CD8-positive, alpha-beta memory T cell (primary cell): ENCODE results near the gene PCDHB16. TPM values are rescaled to one million over a fixed set of nuclear protein-coding genes. Genes with fewer than 3 reads are reported as not detected.
"Not testable (repeated sequence)": the region's sequence is repeated elsewhere in the genome, so short reads cannot be mapped to it uniquely, and the experiment has no call there.

Experiments
- CTCF ChIA-PET: fragments of 350-600 bp; sonication (Branson Sonifier 250); formaldehyde crosslinking; loops from one replicate; lab custom pipeline; 2021; ENCODE audit warnings: antibody characterized with exemption; lab: Charles Lee
- POLR2A ChIA-PET: fragments of 350-600 bp; sonication (Branson Sonifier 250); formaldehyde crosslinking; loops from one replicate; lab custom pipeline; 2021; ENCODE audit warnings: antibody characterized with exemption; lab: Charles Lee
- DNase-seq, 5 donors: peaks; one replicate each; pipeline versions ENCODE4 v3.0.0 to v3.0.0-alpha.2; 2020 to 2022; ENCODE audit warnings: mixed read lengths in 1 of 5
- H3K27ac ChIP-seq: one replicate; pipeline ENCODE4 v1.7.0; 2013; ENCODE audit warnings: low read depth, mild to moderate bottlenecking, low read length, moderate library complexity
- H3K27me3 ChIP-seq: 2 replicates; pipeline ENCODE4 v1.7.0; 2013; ENCODE audit warnings: low read length, mild to moderate bottlenecking; ENCODE audit not compliant: insufficient read depth, poor library complexity, severe bottlenecking
- H3K36me3 ChIP-seq: 2 replicates; pipeline ENCODE4 v1.7.0; 2013; ENCODE audit warnings: mild to moderate bottlenecking, low read length, moderate library complexity; ENCODE audit not compliant: insufficient read depth
- H3K4me1 ChIP-seq: 2 replicates; pipeline ENCODE4 v1.7.0; 2013; ENCODE audit warnings: mild to moderate bottlenecking, low read length, moderate library complexity; ENCODE audit not compliant: insufficient read depth
- H3K4me3 ChIP-seq: 2 replicates; pipeline ENCODE4 v1.7.0; 2013; ENCODE audit warnings: mild to moderate bottlenecking, low read length
- H3K9me3 ChIP-seq: 2 replicates; pipeline ENCODE4 v1.7.0; 2013; ENCODE audit warnings: mild to moderate bottlenecking, low read length
- H3K27ac Mint-ChIP-seq, 8 donors: one replicate each; pipeline ENCODE4 v1.8.0; 2020 to 2021; ENCODE audit warnings: mixed read lengths in 8 of 8, mild to moderate bottlenecking in 6 of 8, inconsistent platforms in 3 of 8, moderate library complexity in 3 of 8
- H3K27me3 Mint-ChIP-seq, 2 donors: one replicate each; pipeline ENCODE4 v1.8.0; 2020 to 2021; ENCODE audit warnings: mixed read lengths in 2 of 2, mild to moderate bottlenecking in 1 of 2, moderate library complexity in 1 of 2
- H3K36me3 Mint-ChIP-seq, 3 donors: one replicate each; pipeline ENCODE4 v1.8.0; 2020 to 2021; ENCODE audit warnings: mixed read lengths in 3 of 3, inconsistent platforms in 1 of 3, mild to moderate bottlenecking in 1 of 3
- H3K4me1 Mint-ChIP-seq, 3 donors: one replicate each; pipeline ENCODE4 v1.8.0; 2020 to 2021; ENCODE audit warnings: mixed read lengths in 3 of 3, inconsistent platforms in 1 of 3, mild to moderate bottlenecking in 1 of 3
- H3K4me3 Mint-ChIP-seq, 7 donors: one replicate each; pipeline ENCODE4 v1.8.0; 2020 to 2021; ENCODE audit warnings: mixed read lengths in 7 of 7, mild to moderate bottlenecking in 6 of 7, moderate library complexity in 4 of 7, inconsistent platforms in 2 of 7
- H3K9me3 Mint-ChIP-seq, 5 donors: one replicate each; pipeline ENCODE4 v1.8.0; 2020 to 2022; ENCODE audit warnings: mixed read lengths in 5 of 5, mild to moderate bottlenecking in 3 of 5, moderate library complexity in 2 of 5, inconsistent platforms in 1 of 5
- polyA plus RNA-seq: library from polyadenylated mRNA; unstranded; fragments of 300-500 nt; fragmentation: Illumina TruSeq; gene quantifications from one replicate; pipeline ENCODE4 v1.2.3, GENCODE V29; 2021
- total RNA-seq, 2 experiments: library from RNA; stranded (reverse); gene quantifications; one replicate each; pipeline ENCODE4 v1.2.3, GENCODE V29; 2021

The PCDHB16 gene
- total and polyA plus RNA-seq, 3 experiments from 2014 or later, result not detected

- H3K4me3 ChIP-seq, H3K36me3 ChIP-seq, H3K4me1 Mint-ChIP-seq, H3K4me1 ChIP-seq, H3K36me3 Mint-ChIP-seq, H3K4me3 Mint-ChIP-seq, POLR2A ChIA-PET, CTCF ChIA-PET, H3K27ac Mint-ChIP-seq, DNase-seq, H3K27me3 ChIP-seq, H3K9me3 ChIP-seq, H3K27ac ChIP-seq: not testable (repeated sequence)
- Mint-ChIP-seq H3K27me3 (peaks cover 36 to 63% of the 10 kb centered on the region in 2 donors), H3K9me3 (peaks cover 14 to 50% (median 42%) of the 10 kb centered on the region in 5 donors)
Measured at GRCh38 chr5:141189131-141189530, 6.9 kb downstream of the PCDHB16 start.

GRCh38 chr5:141192110-141192725, 10.0 kb downstream of the PCDHB16 start, which contains the start of gene PCDHB10:
TSS of gene PCDHB10 (plus strand) at chr5:141192353. CDS start at chr5:141192553, 200 bp downstream.
- H3K36me3 Mint-ChIP-seq, result peaks cover 1 to 5% (median 2%) of the 10 kb centered on the region in 3 donors
- H3K27me3 Mint-ChIP-seq, result peaks cover 30 to 52% of the 10 kb centered on the region in 2 donors
- H3K9me3 Mint-ChIP-seq, result peaks cover 31 to 55% (median 53%) of the 10 kb centered on the region in 5 donors
- Histone ChIP-seq H3K4me3 (no peak within 1 kb of the TSS), H3K9me3 (peaks cover 5% of the 10 kb centered on the region), H3K27me3 (no peaks in the 10 kb centered on the region), H3K27ac (no peak within 1 kb of the TSS), H3K4me1 (no peaks in the 10 kb centered on the region), H3K36me3 (no peaks in the 10 kb centered on the region)
- ChIA-PET CTCF (no interaction called here), POLR2A (no interaction called here)
- H3K27ac Mint-ChIP-seq, result no peak within 1 kb of the TSS
- DNase-seq, result peak in 1 of 5 donors; percentile 6
- peaks cover under 1 to 3% (median under 1%) of the 10 kb centered on the region in 3 donors for H3K4me1 Mint-ChIP-seq
- peak within 1 kb of the TSS in 2 of 7 donors; percentile 11 to 25 for H3K4me3 Mint-ChIP-seq

DNA sequence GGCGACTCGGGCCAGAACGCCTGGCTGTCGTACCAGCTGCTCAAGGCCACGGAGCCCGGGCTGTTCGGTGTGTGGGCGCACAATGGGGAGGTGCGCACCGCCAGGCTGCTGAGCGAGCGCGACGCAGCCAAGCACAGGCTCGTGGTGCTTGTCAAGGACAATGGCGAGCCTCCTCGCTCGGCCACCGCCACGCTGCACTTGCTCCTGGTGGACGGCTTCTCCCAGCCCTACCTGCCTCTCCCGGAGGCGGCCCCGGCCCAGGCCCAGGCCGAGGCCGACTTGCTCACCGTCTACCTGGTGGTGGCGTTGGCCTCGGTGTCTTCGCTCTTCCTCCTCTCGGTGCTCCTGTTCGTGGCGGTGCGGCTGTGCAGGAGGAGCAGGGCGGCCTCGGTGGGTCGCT, 12.1 kb downstream of the PCDHB16 start:
- H3K9me3 Mint-ChIP-seq, result peaks cover 37 to 60% (median 50%) of the 10 kb centered on the region in 5 donors
- H3K9me3 ChIP-seq, H3K27ac ChIP-seq, H3K27me3 ChIP-seq, H3K4me1 ChIP-seq, H3K36me3 Mint-ChIP-seq, H3K4me3 Mint-ChIP-seq, CTCF ChIA-PET, POLR2A ChIA-PET, H3K36me3 ChIP-seq, H3K4me1 Mint-ChIP-seq, H3K4me3 ChIP-seq, DNase-seq, H3K27ac Mint-ChIP-seq: not testable (repeated sequence)
- peaks cover 29 to 60% of the 10 kb centered on the region in 2 donors for H3K27me3 Mint-ChIP-seq

GRCh38 chr5:141196363-141196762, 14.2 kb downstream of the PCDHB16 start:
- peaks cover 33 to 60% of the 10 kb centered on the region in 2 donors for H3K27me3 Mint-ChIP-seq
- Histone ChIP-seq H3K9me3 (peaks cover 5% of the 10 kb centered on the region), H3K4me3 (no peak overlapping the region), H3K4me1 (no peaks in the 10 kb centered on the region), H3K36me3 (no peaks in the 10 kb centered on the region), H3K27ac (no peak overlapping the region), H3K27me3 (no peaks in the 10 kb centered on the region)
- no peak overlapping the region for H3K4me3 Mint-ChIP-seq
- CTCF ChIA-PET, result no interaction called here
- no peak overlapping the region for H3K27ac Mint-ChIP-seq
- no peak for DNase-seq
- peaks cover 45 to 60% (median 53%) of the 10 kb centered on the region in 5 donors for H3K9me3 Mint-ChIP-seq
- POLR2A ChIA-PET, result no interaction called here
- no peaks in the 10 kb centered on the region for H3K4me1 Mint-ChIP-seq
- peaks cover 0 to 3% (median 0%) of the 10 kb centered on the region in 3 donors for H3K36me3 Mint-ChIP-seq

DNA sequence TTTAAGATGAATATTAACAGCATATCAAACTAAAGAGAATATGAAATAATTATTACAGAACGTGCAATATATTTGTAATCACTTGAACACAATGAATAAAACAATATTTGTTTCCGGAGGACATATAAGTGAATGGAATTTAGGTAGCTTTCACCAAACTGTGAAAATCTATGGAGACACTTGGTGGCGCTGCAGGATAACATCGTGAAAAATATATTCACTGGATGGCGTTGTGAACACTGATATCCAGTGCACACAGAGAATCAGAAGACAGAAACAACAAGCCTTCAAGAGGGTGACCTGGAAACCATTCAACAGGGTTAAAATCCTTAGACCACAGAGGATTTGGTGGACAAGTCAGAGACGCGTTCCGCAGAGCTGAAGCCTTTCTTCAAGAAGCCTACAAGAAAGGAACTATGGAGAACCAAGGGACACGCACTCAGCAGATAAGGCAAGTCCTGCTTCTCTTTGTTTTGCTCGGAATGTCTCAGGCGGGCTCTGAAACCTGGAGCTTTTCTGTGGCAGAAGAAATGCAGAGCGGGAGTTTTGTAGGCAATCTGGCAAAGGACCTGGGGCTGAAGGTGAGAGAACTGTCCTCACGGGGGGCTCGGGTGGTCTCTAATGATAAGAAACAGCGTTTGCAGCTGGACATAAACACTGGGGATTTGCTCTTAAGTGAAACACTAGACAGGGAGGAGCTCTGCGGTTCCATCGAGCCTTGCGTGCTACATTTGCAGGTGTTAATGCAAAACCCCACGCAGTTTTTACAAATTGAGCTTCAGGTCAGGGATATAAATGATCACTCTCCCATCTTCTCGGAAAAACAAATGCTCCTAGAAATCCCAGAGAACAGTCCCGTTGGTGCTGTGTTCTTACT, 17.4 kb downstream of the PCDHB16 start, which contains the start of gene PCDHB11:
Gene PCDHB11, plus strand, starts transcription at position 269 of the 877 bp plus-strand sequence. Its CDS starts 148 bp downstream, at position 417.
- H3K36me3 ChIP-seq, result no peaks in the 10 kb centered on the region
- H3K9me3 Mint-ChIP-seq, result peaks cover 39 to 52% (median 47%) of the 10 kb centered on the region in 5 donors
- no peaks in the 10 kb centered on the region for H3K4me1 ChIP-seq
- ChIA-PET POLR2A (no interaction called here), CTCF (no interaction called here)
- H3K36me3 Mint-ChIP-seq, result peaks cover 0 to 3% (median 0%) of the 10 kb centered on the region in 3 donors
- H3K27ac ChIP-seq, result no peak within 1 kb of the TSS
- H3K4me3 Mint-ChIP-seq, result peak within 1 kb of the TSS in 1 of 7 donors; percentile 15
- no peaks in the 10 kb centered on the region for H3K27me3 ChIP-seq
- H3K4me1 Mint-ChIP-seq, result no peaks in the 10 kb centered on the region
- no peak for DNase-seq
- H3K9me3 ChIP-seq, result peaks cover 5% of the 10 kb centered on the region
- peak within 1 kb of the TSS in 1 of 8 donors; percentile 41 for H3K27ac Mint-ChIP-seq
- H3K4me3 ChIP-seq, result no peak within 1 kb of the TSS
- H3K27me3 Mint-ChIP-seq, result peaks cover 28 to 46% of the 10 kb centered on the region in 2 donors

DNA sequence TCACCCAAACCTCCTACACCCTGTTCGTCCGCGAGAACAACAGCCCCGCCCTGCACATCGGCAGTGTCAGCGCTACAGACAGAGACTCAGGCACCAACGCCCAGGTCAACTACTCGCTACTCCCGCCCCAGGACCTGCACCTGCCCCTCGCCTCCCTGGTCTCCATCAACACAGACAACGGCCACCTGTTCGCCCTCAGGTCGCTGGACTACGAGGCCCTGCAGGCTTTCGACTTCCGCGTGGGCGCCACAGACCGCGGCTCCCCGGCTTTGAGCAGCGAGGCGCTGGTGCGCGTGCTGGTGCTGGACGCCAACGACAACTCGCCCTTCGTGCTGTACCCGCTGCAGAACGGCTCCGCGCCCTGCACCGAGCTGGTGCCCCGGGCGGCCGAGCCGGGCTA, 18.9 kb downstream of the PCDHB16 start:
- H3K4me1 Mint-ChIP-seq, H3K4me1 ChIP-seq, POLR2A ChIA-PET, H3K36me3 ChIP-seq, H3K27ac Mint-ChIP-seq, H3K27me3 ChIP-seq, H3K27ac ChIP-seq, H3K36me3 Mint-ChIP-seq, H3K4me3 ChIP-seq, CTCF ChIA-PET, H3K9me3 ChIP-seq, DNase-seq: not testable (repeated sequence)
- peaks cover 30 to 43% (median 40%) of the 10 kb centered on the region in 5 donors for H3K9me3 Mint-ChIP-seq
- peaks cover 31 to 54% of the 10 kb centered on the region in 2 donors for H3K27me3 Mint-ChIP-seq
- peak overlapping the region in 1 of 7 donors; percentile 15 for H3K4me3 Mint-ChIP-seq

- CTCF ChIA-PET, result not testable (repeated sequence)
Measured at GRCh38 chr5:141201646-141202045, 19.5 kb downstream of the PCDHB16 start.

DNA sequence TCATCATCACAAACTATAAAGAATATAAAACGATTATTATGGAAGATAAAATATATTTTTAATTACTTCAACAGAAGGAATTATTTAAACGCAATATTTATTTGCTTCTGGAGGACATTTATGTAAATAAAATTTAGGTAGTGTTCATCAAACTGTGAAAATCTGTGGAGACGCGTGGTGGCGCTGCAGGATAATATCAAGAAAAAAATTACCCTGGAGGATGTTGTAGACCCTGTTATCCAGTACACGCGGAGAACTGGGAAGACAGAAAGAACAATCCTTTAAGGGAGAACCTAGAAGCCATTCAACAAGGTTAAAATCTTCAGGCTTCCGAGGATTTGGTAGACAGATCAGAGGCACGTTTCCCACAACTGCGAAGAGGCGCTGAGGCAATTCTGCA, 26.3 kb downstream of the PCDHB16 start, which contains the start of gene PCDHB12:
Gene PCDHB12, plus strand, starts transcription at position 242 of the 400 bp plus-strand sequence. CDS start 189 bp downstream, outside the sequence.
- Mint-ChIP-seq H3K36me3 (no peaks in the 10 kb centered on the region), H3K9me3 (peaks cover 0 to 10% (median 7%) of the 10 kb centered on the region in 5 donors), H3K27ac (no peak within 1 kb of the TSS), H3K4me1 (peaks cover 0 to 1% (median under 1%) of the 10 kb centered on the region in 3 donors), H3K4me3 (no peak within 1 kb of the TSS), H3K27me3 (peaks cover 33 to 64% of the 10 kb centered on the region in 2 donors)
- ChIA-PET POLR2A (no interaction called here), CTCF (interaction anchor here (1.5 kb wide), 1 partner anchor 304 kb away, joined by 3 read pairs; no protein-coding TSS in a partner anchor)
- no peak within 1 kb of the TSS for H3K4me3 ChIP-seq
- H3K9me3 ChIP-seq, result no peaks in the 10 kb centered on the region
- no peak within 1 kb of the TSS for H3K27ac ChIP-seq
- DNase-seq, result no peak
- H3K4me1 ChIP-seq, result no peaks in the 10 kb centered on the region
- peaks cover 13% of the 10 kb centered on the region for H3K27me3 ChIP-seq
- no peaks in the 10 kb centered on the region for H3K36me3 ChIP-seq

More at GRCh38 chr5:141201646-141202045, 19.5 kb downstream of the PCDHB16 start:
- H3K4me1 Mint-ChIP-seq, DNase-seq, H3K27ac Mint-ChIP-seq, H3K4me1 ChIP-seq, H3K36me3 ChIP-seq, H3K27ac ChIP-seq, H3K4me3 ChIP-seq, H3K4me3 Mint-ChIP-seq, H3K36me3 Mint-ChIP-seq, POLR2A ChIA-PET, H3K9me3 ChIP-seq, H3K27me3 ChIP-seq: not testable (repeated sequence)
- Mint-ChIP-seq H3K27me3 (peaks cover 32 to 56% of the 10 kb centered on the region in 2 donors), H3K9me3 (peaks cover 25 to 38% (median 35%) of the 10 kb centered on the region in 5 donors)
